Measurements from ENCODE around the gene ZBTB21. TPM values are rescaled to one million over a fixed set of nuclear protein-coding genes. Genes with fewer than 3 reads are reported as not detected.
"Not testable (repeated sequence)": the region's sequence is repeated elsewhere in the genome, so short reads cannot be mapped to it uniquely, and the experiment has no call there.

The ZBTB21 gene
- total RNA-seq, 1 donor from 2014 or later, result 11.7 TPM

GRCh38 chr21:41966872-41967621 lies 43.1 kb downstream of the ZBTB21 start:
- DNase-seq, result no peak

GRCh38 chr21:41966041-41966833 lies 43.9 kb downstream of the ZBTB21 start:
- DNase-seq, result no peak

GRCh38 chr21:41965461-41966013 lies 44.6 kb downstream of the ZBTB21 start:
- DNase-seq, result no peak

GRCh38 chr21:41965045-41965444 lies 45.1 kb downstream of the ZBTB21 start:
- no peak for DNase-seq

DNA sequence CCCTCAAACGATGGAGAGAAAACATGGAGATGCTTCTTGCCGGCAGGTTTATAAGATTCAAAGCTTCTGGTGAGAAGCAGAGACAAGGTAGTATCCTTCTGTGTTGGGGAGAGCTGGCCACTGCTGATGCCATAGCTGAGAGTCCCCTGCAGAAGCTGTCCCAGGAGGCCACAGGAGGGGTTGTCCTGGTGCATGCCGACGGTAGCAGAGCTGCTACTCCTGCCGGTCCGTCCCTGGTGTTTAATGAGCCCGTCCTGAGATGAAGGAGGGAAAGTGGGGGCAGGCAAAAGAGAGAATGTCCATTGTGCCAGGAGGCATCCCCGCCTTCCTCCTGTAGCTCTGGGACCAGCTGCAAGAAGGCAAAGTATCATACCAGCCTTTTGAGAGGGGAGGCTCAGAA lies 46.0 kb downstream of the ZBTB21 start:
- DNase-seq, result no peak

- DNase-seq, result no peak
Observed at GRCh38 chr21:41962425-41962966, 47.7 kb downstream of the ZBTB21 start.

DNA sequence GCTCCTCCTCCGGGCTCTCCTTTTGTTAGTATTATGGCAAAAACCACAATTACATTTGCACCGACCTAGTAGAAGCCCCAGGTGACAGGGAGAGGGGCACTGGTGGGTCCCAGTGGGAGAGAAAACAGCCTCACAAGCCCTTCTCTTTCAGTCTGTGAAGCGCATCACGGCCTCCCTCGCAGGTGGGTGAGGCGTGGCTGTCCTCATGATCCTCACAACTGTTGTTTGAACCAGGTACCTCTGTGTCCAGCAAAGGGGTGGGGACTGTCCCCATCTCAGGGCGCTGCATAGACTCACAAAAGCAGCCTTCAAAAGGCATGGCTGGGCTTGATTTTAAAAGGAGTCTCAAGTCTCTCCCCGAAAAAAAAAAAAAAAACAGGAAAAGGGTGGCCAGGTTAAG lies 48.4 kb downstream of the ZBTB21 start:
- DNase-seq, result no peak

DNA sequence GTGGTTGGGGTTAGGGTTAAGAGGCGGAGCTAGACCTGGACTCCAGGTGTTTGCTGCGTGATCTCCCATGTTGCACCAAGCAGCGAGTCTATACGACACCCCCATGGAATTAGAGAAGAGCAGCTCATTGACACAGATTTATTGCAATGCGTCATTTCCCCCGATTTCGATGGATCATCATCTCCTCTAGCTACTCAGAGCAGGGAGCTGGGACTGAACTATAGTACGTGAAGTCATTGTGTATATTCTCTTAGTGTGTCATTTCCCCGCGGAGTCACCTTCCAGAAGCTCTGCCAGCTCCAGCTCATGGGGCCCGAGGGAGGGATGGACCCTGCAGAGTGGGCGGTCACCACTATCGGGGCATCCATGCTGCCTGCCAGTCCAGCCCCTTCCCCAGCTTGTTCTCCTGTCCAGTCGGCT lies 48.9 kb downstream of the ZBTB21 start:
- DNase-seq, result no peak

GRCh38 chr21:41960386-41960785 lies 49.8 kb downstream of the ZBTB21 start:
- DNase-seq, result no peak

DNA sequence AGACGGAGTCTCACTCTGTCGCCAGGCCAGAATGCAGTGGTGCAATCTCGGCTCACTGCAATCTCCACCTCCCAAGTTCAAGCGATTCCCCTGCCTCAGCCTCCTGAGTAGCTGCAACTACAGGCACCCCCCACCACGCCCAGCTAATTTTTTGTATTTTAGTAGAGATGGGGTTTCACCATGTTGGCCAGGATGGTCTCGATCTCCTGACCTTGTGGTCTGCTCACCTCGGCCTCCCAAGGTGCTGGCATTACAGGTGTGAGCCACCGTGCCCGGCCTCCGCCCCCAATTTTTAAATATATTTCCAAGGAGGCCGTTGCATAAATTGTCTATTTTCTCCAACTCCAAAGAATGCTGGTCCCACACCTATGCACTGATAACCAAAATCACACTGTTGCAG lies 50.5 kb downstream of the ZBTB21 start:
- DNase-seq, result not testable (repeated sequence)

DNA sequence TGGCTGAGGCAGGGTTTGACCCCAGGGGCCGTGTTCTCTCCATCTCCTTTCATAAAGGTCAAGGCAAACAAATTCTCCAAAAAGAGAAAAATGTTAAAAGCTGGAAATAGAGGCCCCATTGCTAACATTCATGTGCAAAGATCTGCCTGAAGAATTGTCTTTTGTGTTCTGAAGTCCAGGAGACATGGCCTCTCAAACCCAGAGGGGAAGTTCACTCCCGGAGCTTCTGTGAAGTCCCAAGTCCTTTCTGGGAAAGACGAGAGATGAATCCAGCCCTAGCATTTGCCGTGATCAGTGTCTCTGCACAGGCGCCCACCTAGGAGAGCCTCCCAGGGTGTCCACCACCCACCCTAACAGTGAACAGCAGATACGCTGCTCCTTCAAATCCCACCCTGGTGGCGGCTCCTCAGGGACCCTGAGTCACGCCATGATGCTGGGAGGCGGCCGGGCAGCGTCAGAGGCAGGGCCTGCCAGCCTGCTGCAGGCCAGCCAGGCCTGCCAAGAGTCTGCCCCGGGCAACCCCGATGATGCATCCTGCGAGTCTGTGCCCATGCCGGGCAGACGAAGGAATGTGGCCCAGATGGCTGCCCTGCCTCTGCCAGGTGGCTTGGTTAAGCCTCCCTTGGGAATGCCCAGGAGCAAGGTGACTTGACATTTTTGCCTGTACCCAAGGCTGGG lies 51.1 kb downstream of the ZBTB21 start:
- DNase-seq, result no peak

- peak; percentile 81 for DNase-seq
Observed at GRCh38 chr21:41957991-41958766, 52.0 kb downstream of the ZBTB21 start.

DNA sequence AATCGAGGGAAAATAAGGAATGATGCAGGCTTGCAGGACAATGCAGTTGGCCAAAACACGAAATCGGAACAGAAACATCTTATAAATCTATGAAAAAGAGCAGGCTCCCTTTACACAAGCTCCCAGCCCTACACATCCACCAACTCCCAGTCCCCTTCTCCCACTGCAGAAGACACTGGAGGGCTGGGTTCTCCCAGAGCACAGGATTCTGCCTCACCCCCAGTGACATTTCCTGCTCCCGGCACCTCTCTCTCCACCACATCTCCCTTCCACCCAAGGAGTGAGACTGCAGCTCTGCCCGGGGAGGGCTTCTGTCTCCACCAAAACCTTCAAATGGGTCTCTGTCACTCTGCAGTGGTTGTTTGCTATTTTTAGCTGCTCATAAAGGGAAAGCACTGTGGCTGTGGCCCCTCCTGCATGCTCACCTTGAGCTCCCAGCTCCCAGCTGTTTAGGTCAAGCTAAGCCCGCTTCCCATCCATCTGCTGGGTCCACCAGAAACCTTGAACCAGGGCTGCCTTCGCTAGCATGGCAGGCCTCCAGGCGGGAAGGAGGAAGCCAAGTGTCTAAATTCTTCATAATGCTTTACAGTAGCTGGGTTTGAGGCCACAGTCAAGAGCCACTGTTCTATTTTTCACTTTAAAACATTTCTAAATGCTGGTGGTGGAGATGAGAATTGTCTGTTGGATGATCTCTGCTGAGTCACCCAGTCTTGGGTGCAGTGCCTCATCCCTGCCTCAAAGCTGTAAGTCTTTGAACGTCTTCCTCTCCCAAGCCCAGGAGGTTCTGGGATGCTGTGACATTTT lies 53.0 kb downstream of the ZBTB21 start:
- no peak for DNase-seq

DNA sequence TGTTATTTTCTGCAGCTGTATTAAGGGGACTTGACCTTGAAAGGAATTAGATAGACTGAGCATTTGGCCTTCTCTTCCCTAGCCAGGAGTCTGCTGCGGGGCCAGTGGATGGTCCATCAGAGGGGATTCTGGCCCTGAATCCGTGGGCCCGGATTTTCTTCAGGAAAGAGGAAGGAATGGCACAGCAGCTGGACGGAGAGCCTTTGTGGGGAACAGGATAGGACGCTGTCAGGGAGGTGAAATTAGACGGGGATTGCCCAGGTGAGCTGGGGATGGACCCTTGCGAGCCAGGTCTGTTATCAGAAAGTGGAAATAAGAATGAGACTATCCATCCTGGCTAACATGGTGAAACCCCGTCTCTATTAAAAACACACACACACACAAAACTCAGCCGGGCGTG lies 54.6 kb downstream of the ZBTB21 start:
- DNase-seq, result no peak

GRCh38 chr21:41954654-41955499 lies 55.3 kb downstream of the ZBTB21 start:
- no peak for DNase-seq

GRCh38 chr21:41953831-41954653 lies 56.1 kb downstream of the ZBTB21 start, which contains the start of gene C2CD2:
TSS of gene C2CD2 (minus strand) at chr21:41954018. CDS start at chr21:41953648, 370 bp downstream.
- DNase-seq, result peak; percentile 26

DNA sequence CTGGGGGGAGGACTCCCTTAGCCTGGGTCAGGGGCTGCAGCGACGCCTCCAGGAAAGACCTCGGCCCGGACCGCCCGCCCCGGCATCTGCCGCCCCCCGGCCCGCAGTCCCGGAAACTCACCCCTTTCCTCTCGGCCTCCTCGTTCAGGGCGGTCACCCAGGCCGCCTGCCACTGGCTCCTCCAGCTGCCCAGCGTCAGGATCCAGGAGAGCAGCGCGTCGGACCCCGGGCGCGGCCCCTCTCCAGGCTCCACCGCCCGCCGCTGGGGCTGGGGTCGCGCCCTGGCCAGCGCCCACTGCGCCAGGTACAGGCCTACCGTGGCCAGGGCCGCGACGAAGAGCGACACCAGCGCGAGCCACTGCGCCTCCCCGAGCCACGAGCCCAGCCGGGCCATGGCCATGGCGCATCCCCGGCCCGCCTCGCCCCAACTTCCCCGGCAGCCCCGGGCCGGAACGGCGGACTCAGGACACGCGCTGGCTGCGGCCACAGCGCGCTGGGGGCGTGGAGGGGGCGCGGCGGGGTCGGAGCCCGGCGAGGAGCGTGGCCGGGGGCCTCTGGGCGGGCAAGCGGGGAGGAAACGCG lies 56.8 kb downstream of the ZBTB21 start:
- DNase-seq, result no peak

GRCh38 chr21:41952568-41953248 lies 57.5 kb downstream of the ZBTB21 start:
- no peak for DNase-seq
